ENCODE data around the gene DEPDC7. TPM values are rescaled to one million over a fixed set of nuclear protein-coding genes. Genes with fewer than 3 reads are reported as not detected.

DEPDC7 gene
- total RNA-seq, 1 experiment from 2014 or later, result 4.4 TPM

- no peak overlapping the region for H3K9ac ChIP-seq (ENCODE audit: extremely low read depth, insufficient read length, low read length)
Measured at GRCh38 chr11:33067294-33067693, 51.6 kb downstream of the DEPDC7 start.

More at GRCh38 chr11:33067294-33067693, 51.6 kb downstream of the DEPDC7 start:
- Histone ChIP-seq H3K14ac (ENCODE audit: insufficient read depth, low read length) (no peak overlapping the region), H2BK20ac (ENCODE audit: low read depth, low read length, poor library complexity, severe bottlenecking) (no peak overlapping the region), H4K8ac (replicated peaks; ENCODE audit: insufficient read length, low read depth, low read length) (no peak overlapping the region), H4K5ac (ENCODE audit: insufficient read length, low read depth, low read length) (no peak overlapping the region), H3K23ac (ENCODE audit: insufficient read length, low read depth, low read length) (no peak overlapping the region), H3T11ph (ENCODE audit: low read length) (no peak overlapping the region), H4K20me1 (ENCODE audit: control insufficient read depth, insufficient read depth, insufficient read length) (no peaks in the 10 kb centered on the region), H3K23me2 (ENCODE audit: insufficient read length, low read depth, low read length, poor library complexity, severe bottlenecking) (no peaks in the 10 kb centered on the region), H2BK5ac (ENCODE audit: insufficient read length, low read length) (no peak overlapping the region), H3K9me3 (ENCODE audit: control insufficient read depth, low read depth, low read length) (no peaks in the 10 kb centered on the region), H3K56ac (ENCODE audit: insufficient read length, low read depth, low read length) (no peak overlapping the region), H3K18ac (ENCODE audit: insufficient read length, low read depth, low read length) (no peak overlapping the region), H3K79me1 (ENCODE audit: insufficient read depth, low read depth, low read length, poor library complexity, severe bottlenecking) (no peaks in the 10 kb centered on the region), H3K27ac (ENCODE audit: insufficient read length, low read depth, low read length) (no peak overlapping the region), H2AFZ (ENCODE audit: low read length) (no peak overlapping the region), H2AK5ac (ENCODE audit: insufficient read length, low read length) (no peak overlapping the region), H3K79me2 (ENCODE audit: insufficient read depth, low read length) (no peaks in the 10 kb centered on the region), H3K4me1 (ENCODE audit: insufficient read depth, low read length) (no peaks in the 10 kb centered on the region), H2BK15ac (ENCODE audit: low read depth, low read length) (no peak overlapping the region), H3K4me2 (ENCODE audit: insufficient read depth, insufficient read length, low read length) (no peak overlapping the region), H3K4ac (ENCODE audit: low read depth, low read length) (no peak overlapping the region), H4K91ac (ENCODE audit: insufficient read length, low read depth, low read length) (no peak overlapping the region), H3K27me3 (ENCODE audit: insufficient read depth, low read length) (no peaks in the 10 kb centered on the region), H2BK120ac (ENCODE audit: low read depth, low read length, poor library complexity, severe bottlenecking) (no peak overlapping the region), H2BK12ac (ENCODE audit: insufficient read length, low read depth, low read length) (no peak overlapping the region)
- H3K27me3 Mint-ChIP-seq (ENCODE audit: low read depth), result no peaks in the 10 kb centered on the region
- peaks cover 14 to 24% of the 10 kb centered on the region in 2 experiments for H3K4me1 Mint-ChIP-seq
- no peak overlapping the region for H3K4me3 Mint-ChIP-seq
- H3K9me3 Mint-ChIP-seq, result no peaks in the 10 kb centered on the region
- H3K36me3 Mint-ChIP-seq (ENCODE audit: insufficient read depth in 1 of 3, low read depth in 3 of 3), result peaks cover 21 to 57% (median 50%) of the 10 kb centered on the region in 3 experiments; a peak in 6 of 7 replicates
- TF ChIP-seq CTCF (conservative IDR thresholded peaks at IDR 0.05), result no peak
- no CpG with 5 or more reads among the region's 3 CpGs for WGBS (ENCODE audit: extremely low coverage, insufficient read length, low lambda C conversion rate)
- no peak overlapping the region; a peak in 1 of 7 replicates for H3K27ac Mint-ChIP-seq
- DNase-seq, result no peak

All from H9 (cell line).